ENCODE data around the gene TTLL6. TPM values are rescaled to one million over a fixed set of nuclear protein-coding genes. Genes with fewer than 3 reads are reported as not detected.

The TTLL6 gene
- total and polyA plus RNA-seq, 9 of the 15 experiments (the other 6 are each of a cell fraction or from before 2014, with no cell fraction given): 0.05 TPM; not detected in 8

DNA sequence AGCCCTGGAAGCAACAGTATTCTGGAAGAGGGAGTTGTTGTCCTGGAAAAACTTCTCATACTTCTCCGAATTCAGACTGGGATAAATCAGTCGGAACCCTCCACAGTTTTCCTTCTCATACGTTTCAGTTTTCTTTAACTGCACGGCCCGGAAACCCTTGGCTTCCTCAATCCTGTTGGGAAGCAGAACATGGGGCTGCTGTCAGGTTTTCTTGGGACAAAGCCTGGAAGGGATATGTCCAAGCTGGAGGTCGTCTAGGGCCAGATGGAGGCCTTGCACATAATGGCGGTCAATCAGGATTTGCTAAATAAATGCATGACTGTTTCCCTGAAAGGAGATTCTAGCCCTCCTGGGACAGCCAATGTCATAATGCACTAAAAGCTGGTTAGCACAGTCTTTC, 29.2 kb downstream of the TTLL6 start (continued):
- TF ChIP-seq SRF (CRISPR knock-in tag; IDR thresholded peaks at IDR 0.05): no peak

DNA sequence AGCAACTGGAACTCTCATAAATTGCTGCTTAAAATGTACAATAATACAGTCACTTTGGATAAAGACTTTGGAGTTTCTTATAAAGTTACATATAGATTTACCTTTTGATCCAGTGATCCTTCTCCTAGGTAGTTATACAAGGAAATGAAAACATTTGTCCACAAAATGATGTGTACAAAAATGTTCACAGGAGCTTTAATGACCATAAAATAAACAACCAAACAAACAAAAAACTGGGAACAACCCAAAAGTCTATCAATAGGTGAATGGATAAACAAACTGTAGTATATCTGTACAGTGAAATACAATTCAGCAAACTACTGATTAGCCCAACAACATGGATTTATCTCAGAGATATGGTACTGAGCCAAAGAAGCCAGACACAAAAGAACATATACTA, 37.6 kb downstream of the TTLL6 start:
- Histone ChIP-seq H3K9ac (ENCODE audit: insufficient read depth in 1 of 2, low read depth in 2 of 2, low read length in 2 of 2) (no peak overlapping the region), H3K9me1 (ENCODE audit: control insufficient read depth, insufficient read depth, low read length) (no peaks in the 10 kb centered on the region), H4K20me1 (replicated peaks; ENCODE audit: control insufficient read depth, insufficient read depth, low read length) (no peaks in the 10 kb centered on the region), H3K4me1 (replicated peaks in 1 of 2; ENCODE audit: control insufficient read depth in 2 of 2, insufficient read depth in 2 of 2, low read length in 2 of 2) (no peaks in the 10 kb centered on the region), H3K4me2 (ENCODE audit: insufficient read depth, low read length) (no peak overlapping the region), H3K27me3 (ENCODE audit: control insufficient read depth in 2 of 2, insufficient read depth in 2 of 2, low read length in 2 of 2) (peaks cover 8 to 11% of the 10 kb centered on the region in 2 experiments; a peak in 4 of 5 replicates), H3K9me3 (replicated peaks; ENCODE audit: control insufficient read depth, insufficient read depth, low read depth, low read length) (no peaks in the 10 kb centered on the region), H3K36me3 (ENCODE audit: control insufficient read depth, insufficient read depth, low read length) (no peaks in the 10 kb centered on the region), H2AFZ (ENCODE audit: low read depth, low read length) (no peak overlapping the region), H3K4me3 (no peak overlapping the region), H3K79me2 (ENCODE audit: control insufficient read depth, insufficient read depth, low read length) (no peaks in the 10 kb centered on the region), H3K27ac (ENCODE audit: extremely low read depth, low read depth, low read length) (no peak overlapping the region)
- POLR2A ChIA-PET: interaction anchor here (0.6 to 0.7 kb wide), 2 partner anchors 9 to 11 kb away, joined by 3 to 5 read pairs; no protein-coding TSS in a partner anchor
- intact Hi-C loops (cut with micrococcal nuclease) (no loop called here), in situ Hi-C loops (cut with MboI) (no loop called here)
- no peak for DNase-seq (ENCODE audit: extremely low read depth in 1 of 4, low spot score in 3 of 4)
- no peak for FAIRE-seq
- CTCF ChIA-PET (ENCODE audit: low intra/inter-chr PET ratio): no interaction called here
- BruUV-seq (replicated peaks): no TSS peak
- ATAC-seq: no peak
- TF ChIP-seq TRIM24 (IDR thresholded peaks at IDR 0.05) (no peak), MAZ (CRISPR knock-in tag; conservative IDR thresholded peaks at IDR 0.05 in 1 of 2, IDR thresholded peaks at IDR 0.05 in 1 of 2) (no peak), NCOA4 (IDR thresholded peaks at IDR 0.05; ENCODE audit: partially characterized antibody) (no peak), ZKSCAN8 (CRISPR knock-in tag; IDR thresholded peaks at IDR 0.05) (no peak), SMARCA4 (IDR thresholded peaks at IDR 0.05) (no peak), SMAD3 (CRISPR knock-in tag; conservative IDR thresholded peaks at IDR 0.05) (no peak), CEBPG (CRISPR knock-in tag; IDR thresholded peaks at IDR 0.05) (no peak), CEBPG (tag; conservative IDR thresholded peaks at IDR 0.05 in 1 of 2, IDR thresholded peaks at IDR 0.05 in 1 of 2) (no peak), BCOR (IDR thresholded peaks at IDR 0.05) (no peak), NFYB (IDR thresholded peaks at IDR 0.05; ENCODE audit: extremely low read depth, insufficient read length) (no peak), ZNF75A (CRISPR knock-in tag; IDR thresholded peaks at IDR 0.05) (no peak), SMARCA5 (IDR thresholded peaks at IDR 0.05) (no peak), RBFOX2 (IDR thresholded peaks at IDR 0.05; ENCODE audit: low read depth, low read length) (no peak), DNMT1 (IDR thresholded peaks at IDR 0.05) (no peak)
- TF ChIP-seq, protein P1, sequence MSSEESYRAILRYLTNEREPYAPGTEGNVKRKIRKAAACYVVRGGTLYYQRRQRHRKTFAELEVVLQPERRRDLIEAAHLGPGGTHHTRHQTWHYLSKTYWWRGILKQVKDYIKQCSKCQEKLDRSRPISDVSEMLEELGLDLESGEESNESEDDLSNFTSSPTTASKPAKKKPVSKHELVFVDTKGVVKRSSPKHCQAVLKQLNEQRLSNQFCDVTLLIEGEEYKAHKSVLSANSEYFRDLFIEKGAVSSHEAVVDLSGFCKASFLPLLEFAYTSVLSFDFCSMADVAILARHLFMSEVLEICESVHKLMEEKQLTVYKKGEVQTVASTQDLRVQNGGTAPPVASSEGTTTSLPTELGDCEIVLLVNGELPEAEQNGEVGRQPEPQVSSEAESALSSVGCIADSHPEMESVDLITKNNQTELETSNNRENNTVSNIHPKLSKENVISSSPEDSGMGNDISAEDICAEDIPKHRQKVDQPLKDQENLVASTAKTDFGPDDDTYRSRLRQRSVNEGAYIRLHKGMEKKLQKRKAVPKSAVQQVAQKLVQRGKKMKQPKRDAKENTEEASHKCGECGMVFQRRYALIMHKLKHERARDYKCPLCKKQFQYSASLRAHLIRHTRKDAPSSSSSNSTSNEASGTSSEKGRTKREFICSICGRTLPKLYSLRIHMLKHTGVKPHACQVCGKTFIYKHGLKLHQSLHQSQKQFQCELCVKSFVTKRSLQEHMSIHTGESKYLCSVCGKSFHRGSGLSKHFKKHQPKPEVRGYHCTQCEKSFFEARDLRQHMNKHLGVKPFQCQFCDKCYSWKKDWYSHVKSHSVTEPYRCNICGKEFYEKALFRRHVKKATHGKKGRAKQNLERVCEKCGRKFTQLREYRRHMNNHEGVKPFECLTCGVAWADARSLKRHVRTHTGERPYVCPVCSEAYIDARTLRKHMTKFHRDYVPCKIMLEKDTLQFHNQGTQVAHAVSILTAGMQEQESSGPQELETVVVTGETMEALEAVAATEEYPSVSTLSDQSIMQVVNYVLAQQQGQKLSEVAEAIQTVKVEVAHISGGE (CRISPR knock-in tag; IDR thresholded peaks at IDR 0.05): no peak
- TF ChIP-seq, protein P2, sequence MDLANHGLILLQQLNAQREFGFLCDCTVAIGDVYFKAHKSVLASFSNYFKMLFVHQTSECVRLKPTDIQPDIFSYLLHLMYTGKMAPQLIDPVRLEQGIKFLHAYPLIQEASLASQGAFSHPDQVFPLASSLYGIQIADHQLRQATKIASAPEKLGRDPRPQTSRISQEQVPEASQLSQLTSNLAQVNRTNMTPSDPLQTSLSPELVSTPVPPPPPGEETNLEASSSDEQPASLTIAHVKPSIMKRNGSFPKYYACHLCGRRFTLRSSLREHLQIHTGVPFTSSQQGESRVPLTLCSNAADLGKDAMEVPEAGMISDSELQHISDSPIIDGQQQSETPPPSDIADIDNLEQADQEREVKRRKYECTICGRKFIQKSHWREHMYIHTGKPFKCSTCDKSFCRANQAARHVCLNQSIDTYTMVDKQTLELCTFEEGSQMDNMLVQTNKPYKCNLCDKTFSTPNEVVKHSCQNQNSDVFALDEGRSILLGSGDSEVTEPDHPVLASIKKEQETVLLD (IDR thresholded peaks at IDR 0.05): no peak
- TF ChIP-seq, protein P3, sequence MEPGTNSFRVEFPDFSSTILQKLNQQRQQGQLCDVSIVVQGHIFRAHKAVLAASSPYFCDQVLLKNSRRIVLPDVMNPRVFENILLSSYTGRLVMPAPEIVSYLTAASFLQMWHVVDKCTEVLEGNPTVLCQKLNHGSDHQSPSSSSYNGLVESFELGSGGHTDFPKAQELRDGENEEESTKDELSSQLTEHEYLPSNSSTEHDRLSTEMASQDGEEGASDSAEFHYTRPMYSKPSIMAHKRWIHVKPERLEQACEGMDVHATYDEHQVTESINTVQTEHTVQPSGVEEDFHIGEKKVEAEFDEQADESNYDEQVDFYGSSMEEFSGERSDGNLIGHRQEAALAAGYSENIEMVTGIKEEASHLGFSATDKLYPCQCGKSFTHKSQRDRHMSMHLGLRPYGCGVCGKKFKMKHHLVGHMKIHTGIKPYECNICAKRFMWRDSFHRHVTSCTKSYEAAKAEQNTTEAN (CRISPR knock-in tag; IDR thresholded peaks at IDR 0.05): no peak
